GM12875 (cell line): ENCODE results near the gene PLXNA4.

Experiments used
- H3K4me3 ChIP-seq: one replicate; pipeline ENCODE4 v1.5.1; 2011; ENCODE audit warnings: low read depth, low read length, control low read depth
- TF ChIP-seq, protein P1 (sequence below): IDR thresholded peaks from 2 replicates; pipeline ENCODE4 v1.5.1; 2011; ENCODE audit warnings: low read depth, mild to moderate bottlenecking, control low read depth, inconsistent platforms, low read length, moderate library complexity, borderline replicate concordance; ENCODE audit not compliant: insufficient read depth

PLXNA4 gene

DNA sequence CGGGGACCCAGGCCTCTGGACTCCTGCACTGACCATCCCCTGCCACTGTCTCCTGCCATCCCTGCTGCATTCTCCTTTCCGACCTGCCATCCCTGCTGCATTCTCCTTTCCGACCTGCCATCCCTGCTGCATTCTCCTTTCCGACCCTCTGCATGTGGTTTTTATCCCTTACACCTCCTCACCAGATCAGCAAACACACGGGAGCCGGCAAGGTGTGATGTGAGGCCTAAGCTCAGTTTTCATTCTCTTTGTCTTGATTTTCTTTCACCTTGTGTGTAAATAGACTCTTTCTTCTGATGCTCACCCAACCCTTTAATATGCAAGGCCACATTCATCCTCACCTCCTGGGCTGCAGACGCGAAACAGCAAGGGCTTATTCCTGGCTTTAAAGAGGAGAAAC lies 11.4 kb downstream of the PLXNA4 start:
- no peak overlapping the region for H3K4me3 ChIP-seq
- TF ChIP-seq, protein P1, sequence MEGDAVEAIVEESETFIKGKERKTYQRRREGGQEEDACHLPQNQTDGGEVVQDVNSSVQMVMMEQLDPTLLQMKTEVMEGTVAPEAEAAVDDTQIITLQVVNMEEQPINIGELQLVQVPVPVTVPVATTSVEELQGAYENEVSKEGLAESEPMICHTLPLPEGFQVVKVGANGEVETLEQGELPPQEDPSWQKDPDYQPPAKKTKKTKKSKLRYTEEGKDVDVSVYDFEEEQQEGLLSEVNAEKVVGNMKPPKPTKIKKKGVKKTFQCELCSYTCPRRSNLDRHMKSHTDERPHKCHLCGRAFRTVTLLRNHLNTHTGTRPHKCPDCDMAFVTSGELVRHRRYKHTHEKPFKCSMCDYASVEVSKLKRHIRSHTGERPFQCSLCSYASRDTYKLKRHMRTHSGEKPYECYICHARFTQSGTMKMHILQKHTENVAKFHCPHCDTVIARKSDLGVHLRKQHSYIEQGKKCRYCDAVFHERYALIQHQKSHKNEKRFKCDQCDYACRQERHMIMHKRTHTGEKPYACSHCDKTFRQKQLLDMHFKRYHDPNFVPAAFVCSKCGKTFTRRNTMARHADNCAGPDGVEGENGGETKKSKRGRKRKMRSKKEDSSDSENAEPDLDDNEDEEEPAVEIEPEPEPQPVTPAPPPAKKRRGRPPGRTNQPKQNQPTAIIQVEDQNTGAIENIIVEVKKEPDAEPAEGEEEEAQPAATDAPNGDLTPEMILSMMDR, result no peak

DNA sequence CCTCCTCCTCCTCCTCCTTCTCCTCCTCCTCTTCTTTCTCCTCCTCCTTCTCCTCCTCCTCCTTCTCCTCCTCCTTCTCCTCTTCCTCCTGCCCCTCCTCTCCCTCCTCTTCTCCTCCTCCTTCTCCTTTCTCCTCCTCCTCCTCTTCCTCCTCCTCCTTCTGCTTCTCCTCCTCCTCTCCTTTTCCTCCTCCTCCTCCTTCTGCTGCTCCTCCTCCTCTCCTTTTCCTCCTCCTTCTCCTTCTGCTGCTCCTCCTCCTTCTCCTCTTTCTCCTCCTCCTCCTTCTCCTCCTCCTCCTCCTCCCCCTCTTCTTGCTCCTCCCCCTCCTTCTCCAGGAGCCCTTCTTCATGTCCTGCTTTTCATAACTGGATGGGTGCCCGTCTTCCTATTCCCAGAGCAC lies 12.2 kb downstream of the PLXNA4 start:
- TF ChIP-seq, protein P1, result no peak

DNA sequence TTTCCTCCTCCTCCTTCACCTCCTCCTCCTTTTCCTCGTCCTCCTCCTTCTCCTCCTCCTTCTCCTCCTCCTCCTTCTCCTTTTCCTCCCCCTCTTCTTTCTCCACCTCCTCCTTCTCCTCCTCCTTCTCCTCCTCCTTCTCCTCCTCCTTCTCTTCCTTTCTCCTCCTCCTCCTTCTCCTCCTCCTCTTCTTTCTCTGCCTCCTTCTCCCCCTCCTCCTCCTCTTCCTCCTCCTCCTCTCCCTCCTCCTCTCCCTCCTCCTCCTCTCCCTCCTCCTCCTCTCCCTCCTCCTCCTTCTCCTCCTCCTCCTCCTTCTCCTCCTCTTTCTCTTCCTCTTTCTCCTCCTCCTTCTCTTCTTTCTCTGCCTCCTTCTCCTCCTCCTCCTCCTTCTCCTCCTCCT lies 13.6 kb downstream of the PLXNA4 start:
- H3K4me3 ChIP-seq, result no peak overlapping the region
- TF ChIP-seq, protein P1, result no peak

More for the DNA sequence above, 12.2 kb downstream of the PLXNA4 start:
- H3K4me3 ChIP-seq, result no peak overlapping the region

DNA sequence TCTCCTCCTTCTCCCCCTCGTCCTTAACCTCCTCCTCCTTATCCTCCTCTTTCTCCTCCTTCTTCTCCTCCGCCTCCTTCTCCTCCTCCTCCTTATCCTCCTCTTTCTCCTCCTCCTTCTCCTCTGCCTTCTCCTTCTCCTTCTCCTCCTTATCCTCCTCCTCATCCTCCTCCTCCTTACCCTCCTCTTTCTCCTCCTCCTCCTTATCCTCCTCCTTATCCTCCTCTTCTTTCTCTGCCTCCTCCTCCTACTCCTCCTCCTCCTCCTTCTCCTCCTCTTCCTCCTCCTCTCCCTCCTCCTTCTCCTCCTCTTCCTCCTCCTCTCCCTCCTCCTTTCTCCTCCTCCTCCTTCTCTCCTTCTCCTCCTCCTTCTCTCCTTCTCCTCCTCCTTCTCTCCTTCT lies 14.5 kb downstream of the PLXNA4 start:
- TF ChIP-seq, protein P1, result no peak
- no peak overlapping the region for H3K4me3 ChIP-seq

DNA sequence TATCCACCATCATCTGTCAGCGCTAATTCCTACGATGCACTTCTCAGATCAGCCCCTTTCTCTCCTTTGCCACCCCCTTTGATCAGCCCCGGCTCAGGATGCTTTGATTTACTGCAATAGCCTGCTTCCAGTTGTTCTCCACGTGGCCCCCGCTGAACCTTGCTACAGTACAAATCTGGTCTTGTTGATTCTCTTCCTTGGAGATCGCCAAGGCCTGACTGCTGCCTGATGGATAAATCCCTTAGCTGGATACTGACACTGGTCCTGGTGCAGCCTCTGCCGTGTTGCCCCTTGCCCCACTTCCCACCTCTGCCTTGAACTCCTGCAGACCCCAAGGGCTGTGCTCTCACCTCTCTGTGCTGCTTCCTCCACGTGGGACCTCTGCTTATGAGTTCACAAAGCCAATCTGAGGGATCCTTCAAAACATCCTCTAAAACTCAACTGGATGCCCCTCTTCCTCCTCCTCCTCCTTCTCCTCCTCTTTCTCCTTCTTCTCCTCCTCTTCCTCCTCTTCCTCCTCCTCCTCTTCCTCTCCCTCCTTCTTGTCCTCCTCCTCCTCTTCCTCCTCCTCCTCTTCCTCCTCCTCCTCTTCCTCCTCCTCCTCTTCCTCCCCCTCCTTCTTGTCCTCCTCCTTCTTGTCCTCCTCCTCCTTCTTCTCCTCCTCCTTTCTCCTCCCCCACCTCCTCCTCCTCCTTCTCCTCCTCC lies 15.3 kb downstream of the PLXNA4 start:
- TF ChIP-seq, protein P1, result no peak
- no peak overlapping the region for H3K4me3 ChIP-seq

DNA sequence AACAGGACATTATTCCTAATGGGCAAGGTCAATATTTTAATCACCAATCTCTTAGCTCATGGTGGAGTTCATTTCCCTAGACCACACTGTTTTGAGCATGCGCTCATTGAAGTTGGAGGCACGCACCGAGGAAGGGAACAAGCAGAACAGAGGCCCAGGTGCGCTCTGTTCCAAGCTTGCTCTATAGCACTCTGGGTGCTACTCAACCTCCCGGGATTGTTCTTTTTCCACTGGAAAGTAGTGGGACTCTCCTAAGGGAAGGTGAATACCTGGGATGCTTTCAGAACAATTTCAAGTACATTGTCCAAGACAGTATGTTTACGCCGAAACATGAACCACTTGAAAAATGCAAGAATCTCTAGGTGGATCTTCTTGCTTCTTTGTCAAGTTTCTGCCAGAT lies 16.2 kb downstream of the PLXNA4 start:
- H3K4me3 ChIP-seq, result no peak overlapping the region
- TF ChIP-seq, protein P1, result no peak

DNA sequence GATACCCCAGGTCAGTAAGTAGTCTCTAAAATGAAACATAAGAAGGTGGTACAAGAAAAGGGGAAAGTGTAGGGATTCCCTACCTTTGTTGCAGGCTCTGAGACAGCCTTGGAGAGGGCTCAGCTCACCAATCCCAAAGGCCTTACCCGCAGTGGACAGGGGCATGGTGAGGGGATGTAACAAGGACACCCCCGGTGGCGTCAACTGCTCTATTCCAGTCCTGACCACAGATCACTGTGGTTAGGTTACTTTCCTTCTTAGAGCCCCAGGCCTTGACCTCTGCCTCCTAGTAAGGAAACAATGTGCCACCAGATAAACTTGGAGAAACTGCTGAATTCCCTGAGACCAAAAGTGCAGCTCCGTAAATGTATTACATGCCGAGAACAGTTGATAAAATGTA lies 17.5 kb downstream of the PLXNA4 start:
- no peak overlapping the region for H3K4me3 ChIP-seq
- TF ChIP-seq, protein P1, result no peak
